Cardiac muscle cell (in vitro differentiated cells and primary cell): ENCODE measurements around the gene CHPF. TPM values are rescaled to one million over a fixed set of nuclear protein-coding genes. Genes with fewer than 3 reads are reported as not detected.

Experiments used
- DNase-seq, 2 donors: peaks; one replicate each; pipeline versions ENCODE4 v3.0.0 to v3.0.0-alpha.2; 2010 to 2017; ENCODE audit warnings: low read depth in 1 of 2, low spot score in 1 of 2
- H3K27ac ChIP-seq: fragments of 200-600 bp; sonication (generic); 2 replicates; pipeline ENCODE4 v1.5.1; 2016
- H3K27me3 ChIP-seq: fragments of 200-600 bp; sonication (generic); 2 replicates; pipeline ENCODE4 v1.6.0; 2016; ENCODE audit warnings: control low read depth
- H3K36me3 ChIP-seq: fragments of 200-600 bp; sonication (generic); 2 replicates; pipeline ENCODE4 v1.5.1; 2016; ENCODE audit warnings: control low read depth
- H3K4me1 ChIP-seq: fragments of 200-600 bp; sonication (generic); 2 replicates; pipeline ENCODE4 v1.8.1; 2017; ENCODE audit warnings: low read depth, mild to moderate bottlenecking, mixed run types
- H3K4me3 ChIP-seq: fragments of 200-600 bp; sonication (generic); 2 replicates; pipeline ENCODE4 v1.5.1; 2016; ENCODE audit warnings: mild to moderate bottlenecking
- H3K9me3 ChIP-seq: fragments of 200-600 bp; sonication (generic); 2 replicates; pipeline ENCODE4 v1.5.1; 2017; ENCODE audit warnings: low read depth, mild to moderate bottlenecking, control low read depth
- CTCF ChIP-seq: IDR thresholded peaks from 2 replicates; pipeline ENCODE4 v1.5.1; 2012; ENCODE audit warnings: low read depth, mild to moderate bottlenecking, low read length
- polyA plus RNA-seq: library from polyadenylated mRNA; unstranded; fragments of >200 nt; fragmentation: Nextera tagmentation; extraction: Ambion mirVana; gene quantifications from 2 replicates; pipeline ENCODE4 v1.2.1, GENCODE V29; 2016
- total RNA-seq: library from RNA; depleted of rRNA; stranded (reverse); fragments of >200 nt; gene quantifications from 2 replicates; pipeline ENCODE4 v1.2.3, GENCODE V29; 2016

CHPF gene
- total and polyA plus RNA-seq, 2 experiments from 2014 or later, result 208 to 301 TPM

DNA sequence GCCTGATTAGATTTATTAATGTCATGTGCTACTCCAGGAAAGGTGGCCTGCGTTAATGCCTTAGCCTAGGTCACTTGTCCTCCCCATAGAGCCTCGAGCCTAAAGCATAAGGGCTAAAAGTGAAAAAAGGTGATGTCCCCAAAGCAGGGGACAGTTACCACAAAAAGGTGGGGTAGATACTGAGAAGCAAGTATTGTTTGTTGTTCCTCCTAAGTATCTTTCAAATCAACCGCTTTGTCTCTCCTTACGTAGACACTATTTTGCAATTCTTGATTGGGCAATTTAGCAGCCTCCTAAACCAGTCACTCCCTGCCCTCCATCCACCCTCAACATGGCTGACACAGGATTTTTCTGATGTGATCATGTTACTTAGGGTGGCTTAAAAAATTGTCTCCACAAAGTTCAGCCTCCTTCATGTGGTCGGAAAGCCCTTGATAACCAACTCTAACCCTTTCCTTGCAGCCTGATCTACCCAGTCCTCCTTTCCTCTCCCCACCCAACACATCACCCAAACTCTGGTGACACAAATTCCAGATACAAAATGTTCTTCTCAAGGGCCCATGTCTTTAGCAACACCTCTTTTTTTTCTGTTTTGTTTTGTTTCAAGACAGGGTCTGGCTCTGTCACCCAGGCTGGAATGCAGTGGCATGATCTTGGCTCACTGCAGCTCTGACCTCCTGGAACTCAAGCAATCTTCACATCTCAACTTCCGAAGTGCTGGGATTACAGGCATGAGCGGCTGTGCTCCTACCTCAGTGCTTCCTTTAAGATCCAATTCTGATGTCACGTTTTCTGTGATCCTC, 35.4 kb upstream of the CHPF start:
- TF ChIP-seq CTCF, result no peak
- Histone ChIP-seq H3K4me3 (no peak overlapping the region), H3K27me3 (no peaks in the 10 kb centered on the region), H3K27ac (peak overlapping the region; percentile 32), H3K36me3 (no peaks in the 10 kb centered on the region), H3K4me1 (peaks cover 50% of the 10 kb centered on the region), H3K9me3 (no peaks in the 10 kb centered on the region)
- peak in 1 of 2 donors; percentile 85 for DNase-seq

DNA sequence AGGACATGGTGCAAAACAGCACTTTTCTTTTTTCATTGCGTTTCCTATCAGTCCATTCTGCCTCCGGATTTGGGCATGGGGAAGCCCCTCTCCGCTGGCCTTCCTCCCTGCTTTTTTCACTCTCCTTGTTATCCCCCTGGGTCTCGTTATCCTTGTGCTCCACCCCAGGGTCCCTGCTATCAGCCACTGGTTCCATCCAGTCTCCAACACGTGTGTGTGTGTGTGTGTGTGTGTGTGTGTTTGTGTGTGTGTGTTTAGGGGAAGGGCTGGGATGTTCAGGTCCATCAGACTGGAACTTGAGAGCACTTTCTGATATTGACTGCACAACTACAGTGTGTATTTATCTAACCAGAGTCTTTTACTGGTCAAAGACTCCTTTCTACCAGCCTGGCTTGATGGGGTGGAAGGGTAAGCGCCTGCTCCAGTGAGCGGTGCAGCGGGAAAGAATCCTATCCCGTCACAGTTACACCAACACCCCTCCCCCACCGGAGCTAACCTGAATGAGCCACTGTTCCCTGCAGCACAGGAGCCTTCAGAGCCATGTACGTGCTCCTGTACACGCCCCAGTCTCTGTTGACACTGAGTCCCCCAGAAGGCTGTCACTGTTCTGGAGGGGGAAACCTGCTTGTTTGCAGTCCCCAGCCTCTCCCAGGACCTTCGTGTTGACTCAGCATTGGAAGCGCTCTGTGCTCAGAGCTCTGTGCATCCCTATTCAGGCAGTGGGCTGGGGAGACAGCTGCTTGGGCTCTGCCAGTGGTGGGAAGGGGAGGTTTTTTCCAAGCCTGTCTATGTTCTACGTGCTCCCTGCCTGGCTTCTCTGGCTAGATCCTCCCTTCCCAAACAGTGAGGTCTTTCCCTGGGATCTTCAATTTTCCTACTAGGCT, 33.1 kb upstream of the CHPF start:
- Histone ChIP-seq H3K4me1 (peaks cover 63% of the 10 kb centered on the region), H3K4me3 (no peak overlapping the region), H3K27me3 (no peaks in the 10 kb centered on the region), H3K36me3 (no peaks in the 10 kb centered on the region), H3K27ac (peak overlapping the region; percentile 52), H3K9me3 (no peaks in the 10 kb centered on the region)
- no peak for TF ChIP-seq CTCF
- DNase-seq, result peak in 1 of 2 donors; percentile 84

GRCh38 chr2:219575566-219576504, 32.2 kb upstream of the CHPF start:
- H3K27me3 ChIP-seq, result no peaks in the 10 kb centered on the region
- no peaks in the 10 kb centered on the region for H3K36me3 ChIP-seq
- peaks cover 63% of the 10 kb centered on the region for H3K4me1 ChIP-seq
- no peak for TF ChIP-seq CTCF
- no peak overlapping the region for H3K4me3 ChIP-seq
- peak overlapping the region; percentile 52 for H3K27ac ChIP-seq
- peak in 1 of 2 donors; percentile 61 for DNase-seq
- no peaks in the 10 kb centered on the region for H3K9me3 ChIP-seq

DNA sequence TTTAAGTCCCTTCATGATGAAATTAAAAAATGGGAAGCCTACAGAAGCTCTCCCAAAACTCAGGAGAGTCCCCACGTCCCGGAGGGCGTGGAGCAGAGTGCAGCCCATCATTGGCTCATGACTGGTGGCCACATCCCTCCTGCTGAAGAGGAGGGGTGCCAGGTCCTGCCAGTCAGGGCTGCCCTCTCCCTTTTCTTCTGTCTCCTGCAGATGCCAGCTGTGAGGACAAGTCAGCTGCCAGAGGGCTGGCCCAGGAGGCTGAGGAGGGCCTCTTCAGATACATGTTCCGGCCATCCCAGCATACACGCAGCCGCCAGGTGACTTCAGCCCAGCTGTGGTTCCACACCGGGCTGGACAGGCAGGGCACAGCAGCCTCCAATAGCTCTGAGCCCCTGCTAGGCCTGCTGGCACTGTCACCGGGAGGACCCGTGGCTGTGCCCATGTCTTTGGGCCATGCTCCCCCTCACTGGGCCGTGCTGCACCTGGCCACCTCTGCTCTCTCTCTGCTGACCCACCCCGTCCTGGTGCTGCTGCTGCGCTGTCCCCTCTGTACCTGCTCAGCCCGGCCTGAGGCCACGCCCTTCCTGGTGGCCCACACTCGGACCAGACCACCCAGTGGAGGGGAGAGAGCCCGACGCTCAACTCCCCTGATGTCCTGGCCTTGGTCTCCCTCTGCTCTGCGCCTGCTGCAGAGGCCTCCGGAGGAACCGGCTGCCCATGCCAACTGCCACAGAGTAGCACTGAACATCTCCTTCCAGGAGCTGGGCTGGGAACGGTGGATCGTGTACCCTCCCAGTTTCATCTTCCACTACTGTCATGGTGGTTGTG, 31.1 kb upstream of the CHPF start:
- peak overlapping the region; percentile 52 for H3K27ac ChIP-seq
- no peak overlapping the region for H3K4me3 ChIP-seq
- no peaks in the 10 kb centered on the region for H3K27me3 ChIP-seq
- H3K4me1 ChIP-seq, result peaks cover 67% of the 10 kb centered on the region
- H3K9me3 ChIP-seq, result no peaks in the 10 kb centered on the region
- TF ChIP-seq CTCF, result no peak
- peaks cover 3% of the 10 kb centered on the region for H3K36me3 ChIP-seq
- no peak for DNase-seq
